ENCODE measurements around the gene ANGPTL2.

The ANGPTL2 gene

GRCh38 chr9:127091526-127091925 is 30.9 kb downstream of the ANGPTL2 start:
- Histone ChIP-seq H3K4me3 (ENCODE audit: low read length) (no peak overlapping the region), H3F3A (ENCODE audit: insufficient read depth, low read length) (no peaks in the 10 kb centered on the region), H3K4me2 (ENCODE audit: low read depth, low read length) (no peak overlapping the region), H3K36me3 (replicated peaks; ENCODE audit: insufficient read depth, low read length) (no peaks in the 10 kb centered on the region), H3K79me2 (ENCODE audit: low read length) (no peaks in the 10 kb centered on the region), H2AFZ (ENCODE audit: low read length) (no peak overlapping the region), H3K9ac (ENCODE audit: low read length) (no peak overlapping the region), H3K9me2 (replicated peaks; ENCODE audit: insufficient read depth, low read length) (no peaks in the 10 kb centered on the region), H3K27ac (ENCODE audit: low read length) (no peak overlapping the region), H3K9me3 (replicated peaks; ENCODE audit: insufficient read depth, low read length) (no peaks in the 10 kb centered on the region), H4K20me1 (ENCODE audit: insufficient read depth, low read length) (no peaks in the 10 kb centered on the region), H3K27me3 (replicated peaks; ENCODE audit: insufficient read depth, low read length) (no peaks in the 10 kb centered on the region), H3K4me1 (ENCODE audit: low read length) (no peaks in the 10 kb centered on the region)
- no peak for DNase-seq
- TF ChIP-seq EZH2 (optimal IDR thresholded peaks at IDR 0.05; ENCODE audit: low read depth, low read length) (no peak), CTCF (IDR thresholded peaks at IDR 0.05; ENCODE audit: low read length) (no peak), EZH2phosphoT487 (IDR thresholded peaks at IDR 0.05; ENCODE audit: low read length) (no peak)

DNA sequence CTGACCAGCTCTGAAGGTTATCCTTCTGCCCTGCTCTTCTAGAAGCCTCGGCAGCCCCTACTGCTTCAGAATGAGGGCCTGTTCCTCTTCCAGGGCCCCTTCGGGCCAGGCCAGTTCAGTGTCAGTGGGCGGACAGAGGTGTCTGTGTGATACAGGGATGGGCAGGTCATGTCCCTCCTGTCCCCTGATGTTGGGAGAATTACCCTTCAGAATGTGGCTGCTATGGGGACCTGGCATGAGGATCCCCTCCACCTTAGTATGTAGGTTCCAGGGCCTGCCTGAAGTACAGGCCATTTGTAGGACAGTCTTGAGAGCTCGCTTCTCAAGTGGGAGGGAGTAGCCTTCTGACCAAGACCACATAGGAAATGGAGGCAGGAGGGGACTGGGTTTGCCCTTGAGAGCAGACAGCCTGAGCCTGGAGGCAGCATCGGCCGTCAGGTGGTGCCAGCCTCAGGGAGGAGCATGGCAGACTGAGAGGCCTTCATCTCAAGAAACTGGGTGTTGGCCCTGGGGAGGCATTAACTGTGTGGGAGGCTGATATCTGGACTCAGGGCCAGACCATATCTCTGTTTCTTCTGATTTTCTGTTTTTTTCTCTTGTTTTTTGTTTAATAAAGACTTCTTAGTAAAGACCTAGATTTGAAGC is 32.0 kb downstream of the ANGPTL2 start:
- Histone ChIP-seq H3K4me1 (ENCODE audit: low read length) (no peaks in the 10 kb centered on the region), H3K9me3 (replicated peaks; ENCODE audit: insufficient read depth, low read length) (no peaks in the 10 kb centered on the region), H3K4me2 (ENCODE audit: low read depth, low read length) (no peak overlapping the region), H3K4me3 (ENCODE audit: low read length) (no peak overlapping the region), H2AFZ (ENCODE audit: low read length) (no peak overlapping the region), H3K9me2 (replicated peaks; ENCODE audit: insufficient read depth, low read length) (no peaks in the 10 kb centered on the region), H3F3A (ENCODE audit: insufficient read depth, low read length) (no peaks in the 10 kb centered on the region), H3K79me2 (ENCODE audit: low read length) (no peaks in the 10 kb centered on the region), H3K27me3 (replicated peaks; ENCODE audit: insufficient read depth, low read length) (no peaks in the 10 kb centered on the region), H4K20me1 (ENCODE audit: insufficient read depth, low read length) (no peaks in the 10 kb centered on the region), H3K9ac (ENCODE audit: low read length) (no peak overlapping the region), H3K36me3 (replicated peaks; ENCODE audit: insufficient read depth, low read length) (no peaks in the 10 kb centered on the region), H3K27ac (ENCODE audit: low read length) (no peak overlapping the region)
- no peak for TF ChIP-seq EZH2 (optimal IDR thresholded peaks at IDR 0.05; ENCODE audit: low read depth, low read length)
- no peak for TF ChIP-seq EZH2phosphoT487 (IDR thresholded peaks at IDR 0.05; ENCODE audit: low read length)
- no peak for TF ChIP-seq CTCF (IDR thresholded peaks at IDR 0.05; ENCODE audit: low read length)
- DNase-seq, result no peak

DNA sequence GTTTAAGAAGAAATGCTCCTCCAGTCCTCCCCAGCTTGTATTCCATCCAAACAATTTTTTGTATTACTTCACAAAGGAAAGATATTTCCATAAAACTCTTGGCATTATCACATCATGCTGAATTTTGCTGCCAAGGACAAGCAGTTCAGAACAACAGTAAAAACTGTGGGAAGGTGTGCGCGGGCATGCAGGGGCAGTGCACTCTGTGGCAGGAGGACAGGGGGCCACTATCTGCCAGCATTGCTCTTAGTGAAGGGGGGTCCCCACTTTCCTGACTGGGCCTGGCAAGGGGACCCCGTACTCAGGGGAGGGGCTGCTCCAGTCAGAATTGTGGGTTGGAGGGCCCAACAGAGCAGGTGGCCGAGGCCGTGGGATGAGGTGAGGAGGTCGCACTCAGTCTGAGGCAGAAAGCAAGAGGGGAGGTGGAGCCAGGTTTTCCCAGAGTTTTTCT is 32.8 kb downstream of the ANGPTL2 start:
- H3K4me1 ChIP-seq (ENCODE audit: low read length), result no peaks in the 10 kb centered on the region
- no peak overlapping the region for H3K27ac ChIP-seq (ENCODE audit: low read length)
- no peaks in the 10 kb centered on the region for H3K9me3 ChIP-seq (replicated peaks; ENCODE audit: insufficient read depth, low read length)
- no peaks in the 10 kb centered on the region for H4K20me1 ChIP-seq (ENCODE audit: insufficient read depth, low read length)
- no peak for DNase-seq
- no peaks in the 10 kb centered on the region for H3K27me3 ChIP-seq (replicated peaks; ENCODE audit: insufficient read depth, low read length)
- H3K9ac ChIP-seq (ENCODE audit: low read length), result no peak overlapping the region
- no peak overlapping the region for H2AFZ ChIP-seq (ENCODE audit: low read length)
- no peak overlapping the region for H3K4me3 ChIP-seq (ENCODE audit: low read length)
- no peaks in the 10 kb centered on the region for H3K36me3 ChIP-seq (replicated peaks; ENCODE audit: insufficient read depth, low read length)
- no peaks in the 10 kb centered on the region for H3F3A ChIP-seq (ENCODE audit: insufficient read depth, low read length)
- H3K79me2 ChIP-seq (ENCODE audit: low read length), result no peaks in the 10 kb centered on the region
- H3K9me2 ChIP-seq (replicated peaks; ENCODE audit: insufficient read depth, low read length), result no peaks in the 10 kb centered on the region
- H3K4me2 ChIP-seq (ENCODE audit: low read depth, low read length), result no peak overlapping the region
- TF ChIP-seq EZH2 (optimal IDR thresholded peaks at IDR 0.05; ENCODE audit: low read depth, low read length) (no peak), EZH2phosphoT487 (IDR thresholded peaks at IDR 0.05; ENCODE audit: low read length) (no peak), CTCF (IDR thresholded peaks at IDR 0.05; ENCODE audit: low read length) (no peak)
